GM19043 (cell line): ENCODE measurements around the gene ACTL7A.
"Not testable (repeated sequence)": the region's sequence is repeated elsewhere in the genome, so short reads cannot be mapped to it uniquely, and the experiment has no call there.

ENCODE experiments used
- ATAC-seq: cut with Tn5 transposase; IDR thresholded peaks from one replicate; pipeline ENCODE4 v1.9.1; 2021; ENCODE audit warnings: low read depth; ENCODE audit not compliant: unreplicated experiment

Gene ACTL7A, protein sequence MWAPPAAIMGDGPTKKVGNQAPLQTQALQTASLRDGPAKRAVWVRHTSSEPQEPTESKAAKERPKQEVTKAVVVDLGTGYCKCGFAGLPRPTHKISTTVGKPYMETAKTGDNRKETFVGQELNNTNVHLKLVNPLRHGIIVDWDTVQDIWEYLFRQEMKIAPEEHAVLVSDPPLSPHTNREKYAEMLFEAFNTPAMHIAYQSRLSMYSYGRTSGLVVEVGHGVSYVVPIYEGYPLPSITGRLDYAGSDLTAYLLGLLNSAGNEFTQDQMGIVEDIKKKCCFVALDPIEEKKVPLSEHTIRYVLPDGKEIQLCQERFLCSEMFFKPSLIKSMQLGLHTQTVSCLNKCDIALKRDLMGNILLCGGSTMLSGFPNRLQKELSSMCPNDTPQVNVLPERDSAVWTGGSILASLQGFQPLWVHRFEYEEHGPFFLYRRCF

DNA sequence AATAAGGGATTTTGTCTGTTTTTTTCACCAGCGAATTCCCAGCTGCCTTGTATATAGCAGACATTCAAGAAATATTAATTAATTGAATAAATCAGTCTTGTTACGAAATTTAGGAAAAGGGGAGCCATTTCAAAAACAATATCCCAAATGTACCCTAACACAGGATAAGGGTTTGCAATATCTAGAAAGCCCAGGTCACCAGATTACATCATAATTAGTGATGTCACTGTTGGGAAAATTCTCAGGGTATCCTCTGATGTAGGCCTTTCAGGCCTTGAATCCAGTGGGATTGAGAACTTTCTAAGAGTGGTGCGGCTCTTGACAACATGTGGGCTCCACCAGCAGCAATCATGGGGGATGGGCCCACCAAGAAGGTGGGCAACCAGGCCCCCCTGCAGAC, at the start of gene ACTL7A:
ACTL7A (plus strand) TSS at position 270 of the 400 bp plus-strand sequence; CDS start at position 327, 57 bp downstream.
- ATAC-seq = no peak

DNA sequence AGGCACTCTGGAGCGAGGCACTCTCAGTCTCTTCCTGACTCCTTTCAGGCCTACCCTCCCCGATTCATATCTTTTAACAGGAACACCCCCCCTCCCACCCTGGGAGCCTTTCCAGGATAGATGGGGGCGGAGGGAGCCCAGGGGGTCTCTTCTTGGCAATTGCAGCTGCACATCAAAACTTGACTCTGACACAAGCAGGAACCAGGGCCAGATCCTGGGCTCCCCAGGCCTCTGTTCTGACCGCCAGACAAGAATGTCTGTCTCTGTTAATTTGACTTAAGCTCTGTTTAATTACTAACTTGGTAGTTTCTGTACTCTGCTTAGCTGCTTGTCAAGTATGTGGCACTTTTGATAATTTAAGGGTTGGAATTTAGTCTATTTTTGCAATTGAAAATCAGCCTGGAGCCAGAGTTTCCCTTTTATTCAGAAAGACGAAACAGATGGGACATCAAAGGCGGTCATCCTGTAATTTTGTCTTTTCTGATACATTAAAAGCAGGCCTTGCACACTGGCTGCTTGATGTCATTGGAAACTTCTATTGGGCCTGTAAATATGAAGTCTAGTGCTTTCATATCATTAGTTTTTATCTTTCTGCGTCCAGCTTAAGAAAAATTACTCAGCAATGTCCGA, 49.6 kb upstream of the ACTL7A start:
- no peak for ATAC-seq

GRCh38 chr9:108813951-108814601, 48.0 kb upstream of the ACTL7A start:
- ATAC-seq = no peak

DNA sequence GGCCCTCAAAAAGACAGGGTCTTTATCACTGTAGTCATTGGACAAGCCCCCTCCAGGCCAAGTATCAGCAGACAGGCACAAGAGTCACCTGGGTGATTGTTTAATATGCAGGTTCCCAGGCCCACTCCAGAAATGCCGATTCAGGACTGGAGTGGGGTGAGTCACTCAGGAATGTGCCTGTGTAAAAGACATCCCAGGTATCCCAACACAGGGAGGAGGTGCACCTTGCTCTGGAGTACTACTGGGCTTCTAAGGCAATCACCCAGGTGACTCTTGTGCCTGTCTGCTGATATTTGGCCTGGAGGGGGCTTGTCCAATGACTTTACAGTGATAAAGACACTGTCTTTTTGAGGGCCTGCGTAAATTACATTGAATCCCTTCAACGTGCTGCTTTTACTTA, 46.9 kb upstream of the ACTL7A start:
- no peak for ATAC-seq

- no peak for ATAC-seq
These were observed 46.0 kb upstream of the ACTL7A start for GRCh38 chr9:108816037-108816436.

GRCh38 chr9:108823829-108824228, 38.2 kb upstream of the ACTL7A start:
- ATAC-seq = no peak

- ATAC-seq = no peak
These were observed 31.8 kb upstream of the ACTL7A start for GRCh38 chr9:108830272-108830671.

DNA sequence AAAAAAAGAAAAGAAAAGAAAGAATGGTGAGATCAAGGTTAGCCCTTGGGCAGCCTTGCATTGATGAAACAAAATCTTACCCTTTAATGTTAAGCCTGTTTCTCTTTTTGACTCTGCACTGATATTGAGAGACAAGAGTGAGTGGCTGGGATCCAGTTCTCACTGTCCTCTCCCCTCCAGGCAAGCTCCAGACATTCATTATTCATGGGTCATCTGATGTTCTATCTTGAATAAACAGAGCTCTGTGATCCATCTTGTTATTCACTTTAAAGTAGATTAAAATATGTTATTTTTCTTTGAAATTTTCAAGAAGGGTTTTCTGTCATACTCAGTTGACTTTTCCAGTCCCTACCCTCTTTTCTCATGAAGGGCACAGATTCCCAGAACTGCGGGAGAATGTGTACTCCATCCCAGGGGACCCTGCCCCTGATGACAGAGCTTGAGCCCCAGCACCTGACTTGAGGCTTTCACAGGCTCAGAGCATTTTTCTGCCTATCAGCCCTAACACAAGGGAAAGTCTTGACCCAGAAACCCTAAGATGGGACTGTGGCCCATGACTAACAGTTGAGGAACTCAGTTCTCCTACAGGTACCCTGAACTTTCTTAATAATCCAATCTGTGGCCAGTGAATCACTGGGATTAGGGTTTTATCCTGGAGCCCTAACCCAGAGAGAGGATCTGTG, 30.4 kb upstream of the ACTL7A start:
- no peak for ATAC-seq

GRCh38 chr9:108832179-108832500, 29.9 kb upstream of the ACTL7A start:
- no peak for ATAC-seq

GRCh38 chr9:108834959-108835665, 27.0 kb upstream of the ACTL7A start:
- no peak for ATAC-seq

DNA sequence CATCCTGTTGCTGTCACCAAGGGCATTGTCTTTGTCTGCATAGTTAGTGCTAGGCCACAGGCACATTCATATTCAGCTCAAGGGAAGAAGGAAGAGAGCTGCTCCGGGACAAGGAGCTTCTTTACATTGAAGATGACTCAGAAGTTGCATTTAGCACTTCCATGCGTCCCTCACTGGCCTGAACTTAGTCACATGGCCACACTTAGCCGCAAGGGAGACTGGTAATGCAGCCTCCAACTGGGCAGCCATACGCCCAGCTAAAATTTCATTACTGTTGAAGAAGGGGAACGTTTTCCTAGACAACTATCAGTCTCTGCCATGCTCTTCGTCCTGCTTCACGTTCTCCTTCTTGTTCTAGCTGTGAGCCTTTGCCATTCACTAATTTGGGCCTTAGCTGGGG, 26.2 kb upstream of the ACTL7A start:
- ATAC-seq = no peak

DNA sequence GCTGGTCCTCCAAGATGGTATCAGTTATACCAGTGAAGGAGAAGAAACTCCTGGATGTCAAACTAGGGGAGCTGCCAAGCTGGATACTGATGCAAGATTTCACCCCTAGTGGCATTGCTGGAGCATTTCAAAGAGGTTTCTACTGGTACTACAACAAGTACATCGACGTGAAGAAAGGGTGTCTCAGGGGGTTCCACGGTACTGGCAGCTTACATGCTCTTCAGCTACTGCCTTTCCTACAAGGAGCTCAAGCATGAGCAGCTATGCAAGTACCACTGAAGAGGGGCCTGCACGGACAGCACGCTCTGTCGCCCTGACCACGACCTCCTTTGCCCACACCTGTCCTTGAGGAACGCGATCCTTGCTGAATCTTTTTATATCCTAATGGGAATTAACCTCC, 25.7 kb upstream of the ACTL7A start:
- no peak for ATAC-seq

GRCh38 chr9:108836781-108837180, 25.3 kb upstream of the ACTL7A start:
- ATAC-seq = no peak

DNA sequence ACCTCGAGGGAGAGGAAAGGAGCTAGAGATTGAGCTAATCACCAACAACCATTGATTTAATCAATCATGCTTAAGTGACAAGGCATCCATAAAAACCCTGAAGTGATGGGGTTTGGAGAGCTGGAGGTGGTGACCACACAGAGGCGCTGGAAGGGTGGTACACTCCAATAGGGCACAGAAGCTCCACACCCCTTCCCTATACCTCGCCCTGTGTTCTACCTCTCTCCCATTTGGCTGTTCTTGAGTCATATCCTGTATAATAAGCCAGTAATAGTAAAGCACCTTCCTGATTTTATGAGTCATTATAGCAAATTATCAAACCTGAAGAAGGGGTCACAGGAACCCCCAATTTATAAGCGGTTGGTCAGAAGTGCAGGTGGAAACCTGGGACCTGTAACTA, 24.5 kb upstream of the ACTL7A start:
- ATAC-seq = no peak

- ATAC-seq = no peak
These were observed 24.0 kb upstream of the ACTL7A start for GRCh38 chr9:108838017-108838416.

GRCh38 chr9:108839561-108839960, 22.5 kb upstream of the ACTL7A start:
- not testable (repeated sequence) for ATAC-seq

GRCh38 chr9:108842610-108843295, 19.3 kb upstream of the ACTL7A start:
- peak; percentile 49 for ATAC-seq

GRCh38 chr9:108844391-108844790, 17.7 kb upstream of the ACTL7A start:
- ATAC-seq = no peak

GRCh38 chr9:108844856-108845255, 17.2 kb upstream of the ACTL7A start:
- no peak for ATAC-seq

- ATAC-seq = no peak
These were observed 16.6 kb upstream of the ACTL7A start for GRCh38 chr9:108845507-108845906.
